GM12801 (cell line): Measurements from ENCODE around the gene FAM81A.

Source experiments
- CTCF ChIP-seq: IDR thresholded peaks from one replicate; pipeline ENCODE4 v1.5.1; 2011; ENCODE audit warnings: control low read depth; ENCODE audit not compliant: insufficient read length; ENCODE audit errors: extremely low read depth

FAM81A gene

DNA sequence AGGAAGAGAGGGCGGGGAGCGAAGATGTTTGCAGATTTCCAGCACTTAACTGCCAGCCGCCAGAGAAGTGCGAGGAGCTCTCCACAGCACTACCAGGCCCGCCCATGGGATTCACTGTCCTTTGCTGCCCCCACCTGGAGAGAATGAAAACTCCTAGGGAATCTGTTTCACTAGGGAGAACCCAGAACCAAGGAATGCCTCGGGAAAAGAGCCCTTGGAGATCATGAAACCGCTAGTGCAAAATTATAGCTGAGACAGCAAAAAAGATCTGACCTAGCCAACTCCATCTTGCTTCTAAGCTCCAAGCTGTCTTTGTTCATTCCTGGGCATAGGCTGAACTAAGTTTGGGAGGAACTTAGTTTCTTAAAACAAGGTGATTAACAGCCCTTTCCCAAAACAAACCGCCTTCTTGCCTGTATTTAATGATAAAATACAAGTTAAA lies 91.0 kb downstream of the FAM81A start:
- no peak for TF ChIP-seq CTCF

DNA sequence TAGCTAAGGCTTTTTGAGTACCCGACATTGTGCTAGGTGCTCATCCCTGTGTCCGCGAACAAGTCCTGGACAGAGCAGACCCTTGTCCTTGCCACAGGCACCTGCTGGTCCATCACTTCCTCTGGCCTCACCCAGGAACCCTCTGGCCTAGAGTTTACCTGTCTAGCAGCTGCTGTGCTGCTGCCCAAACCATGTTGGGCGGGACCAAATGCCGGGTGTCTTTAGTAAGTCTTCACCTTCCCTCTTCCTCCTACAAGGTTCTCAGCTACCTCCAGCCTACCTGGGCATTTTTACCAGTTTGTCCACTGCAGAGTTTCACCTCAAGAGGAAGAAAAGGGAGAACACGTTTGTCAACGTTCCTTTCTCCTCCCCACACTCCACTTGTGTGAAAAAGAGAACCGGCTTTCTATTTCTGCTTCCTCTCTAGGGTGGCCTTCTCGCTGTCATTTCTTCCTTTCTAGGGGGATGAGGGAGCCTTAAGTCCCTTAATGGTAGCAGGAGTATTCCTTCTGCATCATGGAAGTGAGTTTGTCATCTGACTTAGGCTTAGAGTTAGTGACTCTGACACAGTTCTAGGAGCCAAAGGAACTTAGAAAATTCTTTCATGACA lies 93.2 kb downstream of the FAM81A start:
- TF ChIP-seq CTCF: no peak

GRCh38 chr15:59532770-59533379 lies 94.9 kb downstream of the FAM81A start:
- TF ChIP-seq CTCF: no peak

GRCh38 chr15:59536553-59536952 lies 98.6 kb downstream of the FAM81A start:
- TF ChIP-seq CTCF: no peak

DNA sequence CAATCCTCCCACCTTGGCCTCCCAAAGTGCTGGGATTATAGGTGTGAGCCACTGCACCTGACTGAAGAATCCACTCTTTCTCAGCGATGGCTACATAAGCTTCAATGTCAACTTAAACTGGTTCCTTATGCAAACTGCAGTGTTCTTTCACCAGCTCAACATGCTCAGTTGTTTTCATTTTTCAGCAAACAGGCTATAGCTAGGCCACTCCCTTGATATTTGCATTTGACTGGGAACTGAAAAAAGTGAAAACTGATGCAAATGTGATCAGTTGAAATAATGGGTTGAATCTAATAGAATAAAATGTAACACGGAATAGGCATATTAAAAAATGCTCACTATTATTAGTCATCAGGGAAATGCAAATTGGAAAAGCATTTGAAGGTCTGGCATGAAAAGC lies 99.4 kb downstream of the FAM81A start:
- no peak for TF ChIP-seq CTCF

- TF ChIP-seq CTCF: no peak
Observed at GRCh38 chr15:59538494-59538893, 100.5 kb downstream of the FAM81A start.

DNA sequence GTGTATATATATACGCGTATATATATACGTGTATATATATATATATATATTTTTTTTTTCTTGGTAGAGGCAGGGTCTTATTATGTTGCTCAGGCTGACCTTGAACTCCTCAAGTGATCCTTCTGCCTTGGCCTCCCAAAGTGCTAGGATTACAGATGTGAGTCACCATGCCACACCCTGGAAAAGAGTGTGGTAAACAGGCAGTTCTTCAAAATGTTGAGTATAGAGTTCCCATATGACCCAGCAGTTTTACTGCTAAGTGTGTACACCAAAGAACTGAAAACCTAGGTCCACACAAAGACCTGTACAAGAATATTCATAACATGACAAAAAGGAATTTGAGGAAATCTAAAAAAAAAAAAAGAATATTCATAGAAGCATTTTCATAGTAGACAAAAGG lies 101.8 kb downstream of the FAM81A start:
- no peak for TF ChIP-seq CTCF
